SK-N-SH (cell line): ENCODE data around the gene SLC25A4.

ENCODE experiments used
- CTCF ChIP-seq: fragments of 200-600 bp; sonication (generic); IDR thresholded peaks from 2 replicates; pipeline ENCODE4 v1.6.1; 2017; ENCODE audit warnings: antibody characterized with exemption, mild to moderate bottlenecking, moderate library complexity
- EP300 ChIP-seq, 2 experiments: IDR thresholded peaks; 2 replicates each; pipeline versions ENCODE4 v1.4.0 to v1.6.1; 2012; ENCODE audit warnings: borderline replicate concordance in 1 of 2, low read depth in 1 of 2, low read length in 1 of 2
- GATA2 ChIP-seq: sonication (generic); formaldehyde crosslinking; IDR thresholded peaks from 2 replicates; pipeline ENCODE4 v1.5.0; 2020; ENCODE audit warnings: mild to moderate bottlenecking, missing genetic modification reagents
- NFIC ChIP-seq: IDR thresholded peaks from 2 replicates; pipeline ENCODE4 v1.4.0; 2012; ENCODE audit warnings: borderline replicate concordance
- RCOR1 ChIP-seq: fragments of 150-350 bp; IDR thresholded peaks from 2 replicates; pipeline ENCODE4 v1.6.1; 2017; ENCODE audit warnings: antibody characterized with exemption, low read length
- SIN3A ChIP-seq: IDR thresholded peaks from 2 replicates; pipeline ENCODE4 v1.6.1; 2012; ENCODE audit warnings: low read depth, mild to moderate bottlenecking, low read length, moderate library complexity, borderline replicate concordance
- SMC3 ChIP-seq: IDR thresholded peaks from 2 replicates; pipeline ENCODE4 v1.6.1; 2012; ENCODE audit warnings: low read depth, low read length, improper control_type of control experiment
- TCF12 ChIP-seq: IDR thresholded peaks from 2 replicates; pipeline ENCODE4 v1.4.0; 2012
- TEAD4 ChIP-seq: IDR thresholded peaks from 2 replicates; pipeline ENCODE4 v1.4.0; 2012; ENCODE audit warnings: mild to moderate bottlenecking, borderline replicate concordance; ENCODE audit not compliant: insufficient read depth
- USF2 ChIP-seq: fragments of 150-350 bp; IDR thresholded peaks from 2 replicates; pipeline ENCODE4 v1.6.1; 2017; ENCODE audit warnings: antibody characterized with exemption, low read length, low read depth, borderline replicate concordance
- YY1 ChIP-seq: IDR thresholded peaks from 2 replicates; pipeline ENCODE4 v1.4.0; 2012; ENCODE audit warnings: low read depth, mild to moderate bottlenecking
- TF ChIP-seq, protein P1 (sequence below): IDR thresholded peaks from 2 replicates; pipeline ENCODE4 v1.4.0; 2012; ENCODE audit warnings: low read depth

- TF ChIP-seq SIN3A, result no peak
- TF ChIP-seq USF2, result no peak
- TF ChIP-seq CTCF, result no peak
- no peak for TF ChIP-seq TEAD4
- TF ChIP-seq GATA2, result no peak
- no peak for TF ChIP-seq NFIC
- TF ChIP-seq, protein P1, sequence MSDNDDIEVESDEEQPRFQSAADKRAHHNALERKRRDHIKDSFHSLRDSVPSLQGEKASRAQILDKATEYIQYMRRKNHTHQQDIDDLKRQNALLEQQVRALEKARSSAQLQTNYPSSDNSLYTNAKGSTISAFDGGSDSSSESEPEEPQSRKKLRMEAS, result no peak
- TF ChIP-seq YY1, result no peak
- no peak for TF ChIP-seq TCF12
- no peak for TF ChIP-seq RCOR1
- no peak for TF ChIP-seq SMC3
- no peak for TF ChIP-seq EP300 (IDR thresholded peaks at IDR 0.05; ENCODE audit: borderline replicate concordance in 1 of 2, low read depth in 1 of 2, low read length in 1 of 2)
Measured at GRCh38 chr4:185190306-185190856, 47.3 kb downstream of the SLC25A4 start.
